H1 (cell line): ENCODE data around the gene ZNF490. TPM values are rescaled to one million over a fixed set of nuclear protein-coding genes. Genes with fewer than 3 reads are reported as not detected.

Source experiments
- CTCF ChIA-PET: fragments of 300-600 bp; sonication (Branson Sonifier 250); formaldehyde crosslinking; loops from one replicate; lab custom pipeline; 2021; ENCODE audit not compliant: partially characterized antibody; lab: Charles Lee
- POLR2A ChIA-PET: fragments of 300-600 bp; sonication (Branson Sonifier 250); formaldehyde crosslinking; loops from one replicate; lab custom pipeline; 2021; ENCODE audit warnings: inconsistent platforms; ENCODE audit not compliant: partially characterized antibody; lab: Charles Lee
- DNase-seq, 2 experiments: peaks; one replicate each; pipeline versions ENCODE4 v3.0.0 to v3.0.0-alpha.2; 2010 to 2022; ENCODE audit warnings: low spot score in 2 of 2, low read depth in 1 of 2, mixed read lengths in 1 of 2
- FAIRE-seq: peaks from 2 replicates; lab custom pipeline; 2011; peaks lifted over from hg19 to GRCh38; lab: Jason Lieb, UNC
- H2AFZ ChIP-seq: 2 replicates; pipeline ENCODE4 v1.8.1; 2012; ENCODE audit warnings: low read length, inconsistent platforms
- H2AK5ac ChIP-seq: 2 replicates; pipeline ENCODE4 v1.6.1; 2013; ENCODE audit warnings: low read depth, low read length
- H2BK120ac ChIP-seq: replicated peaks from 2 replicates; pipeline ENCODE3; 2013; ENCODE audit warnings: low read depth, low read length, inconsistent platforms
- H2BK12ac ChIP-seq: 2 replicates; pipeline ENCODE4 v1.6.1; 2013; ENCODE audit warnings: low read depth, low read length
- H2BK15ac ChIP-seq: 2 replicates; pipeline ENCODE4 v1.6.1; 2013; ENCODE audit warnings: low read length
- H2BK20ac ChIP-seq: 2 replicates; pipeline ENCODE4 v1.6.1; 2013; ENCODE audit warnings: low read length
- H2BK5ac ChIP-seq: 2 replicates; pipeline ENCODE4 v1.6.1; 2013; ENCODE audit warnings: low read depth, low read length
- H3K14ac ChIP-seq: 2 replicates; pipeline ENCODE4 v1.6.1; 2013; ENCODE audit warnings: inconsistent platforms; ENCODE audit not compliant: insufficient read length
- H3K18ac ChIP-seq: 2 replicates; pipeline ENCODE4 v1.6.1; 2013; ENCODE audit warnings: low read length; ENCODE audit errors: extremely low read depth
- H3K23ac ChIP-seq: 2 replicates; pipeline ENCODE4 v1.6.1; 2013; ENCODE audit warnings: inconsistent platforms; ENCODE audit not compliant: insufficient read length
- H3K23me2 ChIP-seq: 2 replicates; pipeline ENCODE4 v1.6.1; 2013; ENCODE audit warnings: low read depth, low read length
- H3K27ac ChIP-seq: 2 replicates; pipeline ENCODE4 v1.6.1; 2011; ENCODE audit warnings: low read depth, low read length, inconsistent platforms
- H3K27me3 ChIP-seq, 4 experiments: replicated peaks in 1 of 4; 1 replicate in 1 of 4; 2 replicates in 3 of 4; pipeline versions ENCODE4 v1.6.1 to v1.8.1; 2011 to 2013; ENCODE audit warnings: low read length in 3 of 4, mild to moderate bottlenecking in 3 of 4, inconsistent platforms in 2 of 4, mixed read lengths in 2 of 4, moderate library complexity in 1 of 4; ENCODE audit not compliant: control insufficient read depth in 3 of 4, insufficient read depth in 3 of 4; ENCODE audit errors: extremely low read depth in 1 of 4
- H3K36me3 ChIP-seq, 4 experiments: 2 replicates each; pipeline versions ENCODE4 v1.6.1 to v1.8.1; 2011 to 2013; ENCODE audit warnings: mild to moderate bottlenecking in 4 of 4, low read length in 3 of 4, moderate library complexity in 2 of 4, control low read depth in 1 of 4, inconsistent platforms in 1 of 4; ENCODE audit not compliant: insufficient read depth in 4 of 4, control insufficient read depth in 2 of 4
- H3K4ac ChIP-seq: replicated peaks from 2 replicates; pipeline ENCODE3; 2013; ENCODE audit warnings: low read length, low read depth, mixed read lengths, inconsistent platforms; ENCODE audit not compliant: insufficient read length
- H3K4me1 ChIP-seq, 4 experiments: replicated peaks in 1 of 4; 1 replicate in 1 of 4; 2 replicates in 3 of 4; pipeline versions ENCODE4 v1.6.1 to v1.8.1; 2011 to 2013; ENCODE audit warnings: low read length in 3 of 4, inconsistent platforms in 2 of 4, mixed read lengths in 1 of 4; ENCODE audit not compliant: insufficient read depth in 4 of 4, control insufficient read depth in 3 of 4
- H3K4me2 ChIP-seq, 2 experiments: 2 replicates each; pipeline versions ENCODE4 v1.6.1 to v1.8.1; 2011 to 2013; ENCODE audit warnings: low read depth in 2 of 2, low read length in 2 of 2, control low read depth in 1 of 2, inconsistent platforms in 1 of 2, mild to moderate bottlenecking in 1 of 2; ENCODE audit not compliant: insufficient read depth in 1 of 2
- H3K4me3 ChIP-seq, 4 experiments: fragments of 200-600, 300-600 bp in 1 of 4; sonication (generic), shearing (Covaris generic), sonication (Bioruptor Twin) in 1 of 4; 2 replicates each; pipeline versions ENCODE4 v1.5.1 to v1.8.1; 2011 to 2016; ENCODE audit warnings: low read length in 4 of 4, low read depth in 3 of 4, control low read depth in 2 of 4, inconsistent platforms in 2 of 4, mild to moderate bottlenecking in 2 of 4, mixed read lengths in 1 of 4, moderate library complexity in 1 of 4; ENCODE audit not compliant: insufficient read depth in 2 of 4; ENCODE audit errors: extremely low read depth in 1 of 4
- H3K56ac ChIP-seq: replicated peaks from 2 replicates; pipeline ENCODE3; 2013; ENCODE audit warnings: low read depth, mild to moderate bottlenecking, mixed read lengths, low read length, inconsistent platforms; ENCODE audit not compliant: insufficient read length
- H3K79me1 ChIP-seq: 2 replicates; pipeline ENCODE4 v1.6.1; 2013; ENCODE audit warnings: low read depth, low read length, control low read depth
- H3K79me2 ChIP-seq, 2 experiments: 2 replicates each; pipeline versions ENCODE4 v1.6.1 to v1.8.1; 2012 to 2013; ENCODE audit warnings: low read length in 2 of 2, mild to moderate bottlenecking in 2 of 2, inconsistent platforms in 1 of 2; ENCODE audit not compliant: insufficient read depth in 2 of 2, control insufficient read depth in 1 of 2
- H3K9ac ChIP-seq, 4 experiments: replicated peaks in 1 of 4; 1 replicate in 1 of 4; 2 replicates in 3 of 4; pipeline versions ENCODE4 v1.6.1 to v1.8.1; 2011 to 2013; ENCODE audit warnings: low read depth in 3 of 4, low read length in 3 of 4, control low read depth in 2 of 4, mild to moderate bottlenecking in 2 of 4, moderate library complexity in 2 of 4, inconsistent platforms in 1 of 4; ENCODE audit errors: extremely low read depth in 1 of 4
- H3K9me3 ChIP-seq, 2 experiments: 2 replicates each; pipeline versions ENCODE4 v1.6.1 to v1.8.1; 2012 to 2013; ENCODE audit warnings: mild to moderate bottlenecking in 2 of 2, moderate library complexity in 2 of 2, control low read depth in 1 of 2, inconsistent platforms in 1 of 2, low read depth in 1 of 2, low read length in 1 of 2, mixed read lengths in 1 of 2; ENCODE audit not compliant: insufficient read depth in 2 of 2
- H4K20me1 ChIP-seq, 2 experiments: replicated peaks in 1 of 2; 2 replicates each; pipeline versions ENCODE3 to v1.8.1; 2011 to 2013; ENCODE audit warnings: inconsistent platforms in 2 of 2, low read length in 2 of 2, mild to moderate bottlenecking in 1 of 2; ENCODE audit not compliant: insufficient read depth in 2 of 2, control insufficient read depth in 1 of 2
- H4K5ac ChIP-seq: 2 replicates; pipeline ENCODE4 v1.6.1; 2013; ENCODE audit warnings: low read length, low read depth, mixed read lengths, inconsistent platforms; ENCODE audit not compliant: insufficient read length
- H4K8ac ChIP-seq: 2 replicates; pipeline ENCODE4 v1.8.0; 2013; ENCODE audit warnings: mild to moderate bottlenecking, moderate library complexity, low read length, inconsistent platforms; ENCODE audit not compliant: insufficient read depth; ENCODE audit errors: extremely low read depth
- H4K91ac ChIP-seq: replicated peaks from 2 replicates; pipeline ENCODE3; 2013; ENCODE audit warnings: low read length, mixed read lengths, inconsistent platforms; ENCODE audit not compliant: insufficient read length
- ASH2L ChIP-seq: fragments of 200-600, 300-600 bp; sonication (generic); IDR thresholded peaks from one replicate; pipeline ENCODE4 v1.7.1; 2017; ENCODE audit warnings: low read length
- BACH1 ChIP-seq: IDR thresholded peaks from 2 replicates; pipeline ENCODE4 v1.6.1; 2012; ENCODE audit warnings: low read length, improper control_type of control experiment
- CREB1 ChIP-seq: IDR thresholded peaks from 2 replicates; pipeline ENCODE4 v1.6.1; 2012; ENCODE audit warnings: inconsistent platforms
- EP300 ChIP-seq, 2 experiments: IDR thresholded peaks; 1 replicate in 1 of 2; 2 replicates in 1 of 2; pipeline ENCODE4 v1.6.1; 2011 to 2012; ENCODE audit warnings: low read depth in 2 of 2, low read length in 2 of 2, mild to moderate bottlenecking in 2 of 2, borderline replicate concordance in 1 of 2, inconsistent platforms in 1 of 2, moderate library complexity in 1 of 2
- FOSL1 ChIP-seq: IDR thresholded peaks from 2 replicates; pipeline ENCODE4 v1.6.1; 2011; ENCODE audit warnings: mild to moderate bottlenecking, low read depth, low read length, moderate library complexity; ENCODE audit not compliant: insufficient read depth
- GABPA ChIP-seq: IDR thresholded peaks from 2 replicates; pipeline ENCODE4 v1.6.1; 2011; ENCODE audit warnings: mild to moderate bottlenecking, low read length, moderate library complexity, borderline replicate concordance; ENCODE audit not compliant: insufficient read depth
- JUN ChIP-seq: IDR thresholded peaks from 2 replicates; pipeline ENCODE4 v1.6.1; 2011; ENCODE audit warnings: low read depth, mild to moderate bottlenecking, improper control_type of control experiment, low read length
- NRF1 ChIP-seq: IDR thresholded peaks from 2 replicates; pipeline ENCODE4 v1.6.1; 2011; ENCODE audit warnings: mild to moderate bottlenecking, low read depth, low read length, improper control_type of control experiment
- POU5F1 ChIP-seq: IDR thresholded peaks from 2 replicates; pipeline ENCODE4 v1.6.1; 2011; ENCODE audit warnings: low read depth, mild to moderate bottlenecking, low read length, moderate library complexity
- SP1 ChIP-seq: IDR thresholded peaks from 2 replicates; pipeline ENCODE4 v1.6.1; 2011; ENCODE audit warnings: low read depth, low read length
- SRF ChIP-seq: IDR thresholded peaks from 2 replicates; pipeline ENCODE4 v1.6.1; 2011; ENCODE audit warnings: mild to moderate bottlenecking, low read depth, low read length, moderate library complexity
- SUZ12 ChIP-seq: fragments of 200-600 bp; sonication (generic); IDR thresholded peaks from 2 replicates; pipeline ENCODE4 v1.6.1; 2012; ENCODE audit warnings: mild to moderate bottlenecking, inconsistent platforms, low read length, moderate library complexity, mixed read lengths
- TAF1 ChIP-seq: IDR thresholded peaks from 2 replicates; pipeline ENCODE4 v1.6.1; 2011; ENCODE audit warnings: mild to moderate bottlenecking, low read depth, low read length
- TAF7 ChIP-seq: optimal IDR thresholded peaks from 2 replicates; pipeline ENCODE3; 2011; ENCODE audit warnings: low read depth, mild to moderate bottlenecking, inconsistent platforms, low read length, moderate library complexity, borderline replicate concordance
- WGBS, 2 experiments: shearing (Covaris generic) in 1 of 2; methylation state at CpG; one replicate each; pipeline versions ENCODE4 v1.1.6 to v1.1.7; 2013 to 2015; ENCODE audit warnings: low lambda C conversion rate in 2 of 2, mixed read lengths in 2 of 2, inconsistent platforms in 1 of 2, low coverage in 1 of 2, missing lambda C conversion rate in 1 of 2; ENCODE audit not compliant: insufficient replicate concordance in 2 of 2, insufficient coverage in 1 of 2, insufficient read length in 1 of 2; ENCODE audit errors: extremely low coverage in 1 of 2, missing lambda C conversion rate in 1 of 2; 5-methylcytosine and 5-hydroxymethylcytosine counted together
- polyA plus RNA-seq, 7 experiments: library from polyadenylated mRNA; depleted of rRNA in 3 of 7; stranded (reverse) in 5 of 7; unstranded in 2 of 7; fragments of >200 nt in 5 of 7; fragments of 200-250 nt in 2 of 7; gene quantifications; 1 replicate in 5 of 7; 2 replicates in 1 of 7; 4 replicates in 1 of 7; pipeline versions ENCODE4 v1.2.1 to v1.2.3, GENCODE V29; 2011 to 2013; ENCODE audit warnings: missing spikeins in 2 of 7, mixed read lengths in 2 of 7
- total RNA-seq: library from RNA; stranded (reverse); fragmentation: NEBNext Ultra II Directional; extraction: Animal tissue kit (Norgen Biotek cat#: 25700); gene quantifications from 2 replicates; pipeline ENCODE4 v1.2.1, GENCODE V29; 2021

ZNF490 gene
- total and polyA plus RNA-seq, 2 of the 8 experiments (the other 6 are each of a cell fraction or from before 2014, with no cell fraction given): 1.7 to 9.0 TPM

- H3K9me3 ChIP-seq: peaks cover 0 to 4% of the 10 kb centered on the region in 2 experiments; a peak in 1 of 4 replicates
- TF ChIP-seq JUN: no peak
- TF ChIP-seq SUZ12: no peak
- no peak for TF ChIP-seq CREB1
- TF ChIP-seq BACH1: no peak
- TF ChIP-seq NRF1: no peak
- no peak for TF ChIP-seq SRF
- TF ChIP-seq TAF1: no peak
- no peak for TF ChIP-seq FOSL1
- TF ChIP-seq EP300 (IDR thresholded peaks at IDR 0.05; ENCODE audit: borderline replicate concordance in 1 of 2, low read depth in 2 of 2, low read length in 2 of 2): no peak
- TF ChIP-seq GABPA: no peak
- no peak for TF ChIP-seq POU5F1
- no peak for TF ChIP-seq ASH2L
- TF ChIP-seq TAF7: no peak
- no peak for TF ChIP-seq SP1
- H3K18ac ChIP-seq: no peak overlapping the region
- no peaks in the 10 kb centered on the region for H3K27me3 ChIP-seq
- no peaks in the 10 kb centered on the region for H4K20me1 ChIP-seq
- FAIRE-seq: no peak
- H3K4me3 ChIP-seq: no peak overlapping the region
- no peak overlapping the region for H2BK5ac ChIP-seq
- no peak overlapping the region for H3K23ac ChIP-seq
- ChIA-PET POLR2A (interaction anchor here (0.6 to 2.5 kb wide), 8 partner anchors 9 to 208 kb away, joined by 3 to 9 read pairs (median 3); partner anchors contain the start of genes DHPS, ZNF490 and ZNF791), CTCF (interaction anchor here (0.7 to 1.2 kb wide), 6 partner anchors 10 to 324 kb away, joined by 3 to 5 read pairs (median 3); no protein-coding TSS in a partner anchor)
- no peak overlapping the region for H4K91ac ChIP-seq
- no peak overlapping the region for H3K27ac ChIP-seq
- DNase-seq: no peak
- no peak overlapping the region for H2BK120ac ChIP-seq
- no peaks in the 10 kb centered on the region for H3K79me2 ChIP-seq
- no peak overlapping the region for H4K8ac ChIP-seq
- no peak overlapping the region for H2BK20ac ChIP-seq
- WGBS, 2 experiments: 77% methylated on average over 6 of the region's 8 CpGs; no CpG with 5 or more reads in 1 of the 2 experiments
- H3K4ac ChIP-seq: no peak overlapping the region
- H3K4me2 ChIP-seq: no peak overlapping the region
- no peaks in the 10 kb centered on the region for H3K23me2 ChIP-seq
- no peaks in the 10 kb centered on the region for H3K4me1 ChIP-seq
- no peak overlapping the region; a peak in 1 of 7 replicates for H3K9ac ChIP-seq
- H4K5ac ChIP-seq: no peak overlapping the region
- H2BK15ac ChIP-seq: no peak overlapping the region
- H3K36me3 ChIP-seq: peaks cover 0 to 4% (median 0%) of the 10 kb centered on the region in 4 experiments; a peak in 2 of 8 replicates
- H3K14ac ChIP-seq: no peak overlapping the region
- H2AFZ ChIP-seq: no peak overlapping the region
- no peak overlapping the region for H2AK5ac ChIP-seq
- H3K79me1 ChIP-seq: no peaks in the 10 kb centered on the region
- no peak overlapping the region for H2BK12ac ChIP-seq
- no peak overlapping the region for H3K56ac ChIP-seq
These were observed 36.4 kb upstream of the ZNF490 start for GRCh38 chr19:12647047-12647446.
